Measurements from ENCODE around the gene KCNE4.
"Not testable (repeated sequence)": the region's sequence is repeated elsewhere in the genome, so short reads cannot be mapped to it uniquely, and the experiment has no call there.

KCNE4 gene

GRCh38 chr2:223058952-223059716 is 7.1 kb downstream of the KCNE4 start:
- no peak for DNase-seq

DNA sequence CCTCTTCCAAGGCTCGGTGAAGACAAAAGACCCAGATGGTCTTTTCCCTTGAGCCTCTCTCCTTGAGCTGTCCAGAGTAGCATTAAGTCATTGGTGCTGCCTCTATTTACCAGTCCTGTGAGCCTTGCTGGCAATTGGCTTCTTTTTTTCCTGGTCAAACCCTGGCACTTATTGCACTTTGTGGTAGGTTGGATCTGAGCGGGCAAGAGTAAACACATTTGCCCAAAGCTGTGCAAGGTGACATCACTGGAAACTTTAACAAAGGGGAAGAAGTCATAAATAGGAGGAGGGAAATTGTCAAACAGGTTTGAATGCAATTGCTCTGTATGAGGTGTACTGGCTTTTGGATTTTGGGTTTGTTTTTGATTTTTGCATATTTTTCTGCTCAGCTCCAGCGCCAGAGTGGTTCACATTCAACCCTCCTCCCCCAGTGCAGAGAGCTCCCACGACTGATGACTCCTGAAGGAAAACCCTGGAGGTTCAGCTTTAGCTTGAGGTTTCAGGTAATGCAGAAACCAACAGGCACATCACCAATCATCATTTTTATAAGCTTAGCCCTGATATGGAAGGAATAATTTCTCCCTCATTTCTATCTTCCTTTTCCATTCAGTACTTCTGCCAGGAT is 8.3 kb downstream of the KCNE4 start:
- DNase-seq: no peak

- DNase-seq: no peak
Measured at GRCh38 chr2:223062396-223062795, 10.4 kb downstream of the KCNE4 start.

GRCh38 chr2:223065107-223065506 is 13.1 kb downstream of the KCNE4 start:
- DNase-seq: no peak

- no peak for DNase-seq
Measured at GRCh38 chr2:223066721-223067120, 14.7 kb downstream of the KCNE4 start.

DNA sequence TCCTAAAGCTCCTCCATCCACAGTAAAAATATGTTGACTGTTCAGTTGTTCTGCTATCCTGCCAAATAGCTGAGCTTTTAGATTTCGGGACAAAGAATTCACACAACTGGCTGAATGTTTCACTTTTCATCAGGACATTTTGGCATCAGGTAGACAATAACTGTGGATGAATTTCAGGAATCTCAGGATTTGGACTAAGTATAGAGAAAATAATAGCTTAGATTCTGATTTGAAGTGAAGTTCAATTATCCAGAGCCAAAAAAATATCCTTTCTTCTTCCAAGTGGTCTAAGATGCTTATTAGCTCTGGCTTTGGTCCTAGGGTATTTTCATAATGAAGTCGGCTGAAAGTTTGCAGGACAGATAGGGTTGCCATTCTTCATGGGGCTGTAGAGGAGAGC is 16.1 kb downstream of the KCNE4 start:
- no peak for DNase-seq

GRCh38 chr2:223069465-223069864 is 17.5 kb downstream of the KCNE4 start:
- no peak for DNase-seq

DNA sequence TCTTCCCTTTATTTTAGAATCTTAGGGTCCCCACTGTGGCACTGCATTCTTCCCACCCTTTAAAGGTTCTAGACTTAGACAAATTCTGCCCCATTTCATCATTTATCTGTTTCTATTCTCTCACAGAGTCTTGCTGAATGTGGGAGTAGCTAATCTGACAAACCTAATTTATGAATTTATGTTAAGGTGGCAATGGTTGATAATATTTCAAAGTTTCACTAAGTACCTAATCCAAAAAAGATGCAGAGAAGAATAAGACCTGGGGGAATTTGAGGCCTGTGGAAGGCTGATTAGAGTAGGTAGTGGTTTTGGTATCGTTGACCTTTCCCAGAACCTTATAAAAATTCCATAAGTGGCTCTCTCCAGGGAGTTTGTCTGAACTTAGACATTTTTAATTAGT is 18.0 kb downstream of the KCNE4 start:
- DNase-seq: no peak

DNA sequence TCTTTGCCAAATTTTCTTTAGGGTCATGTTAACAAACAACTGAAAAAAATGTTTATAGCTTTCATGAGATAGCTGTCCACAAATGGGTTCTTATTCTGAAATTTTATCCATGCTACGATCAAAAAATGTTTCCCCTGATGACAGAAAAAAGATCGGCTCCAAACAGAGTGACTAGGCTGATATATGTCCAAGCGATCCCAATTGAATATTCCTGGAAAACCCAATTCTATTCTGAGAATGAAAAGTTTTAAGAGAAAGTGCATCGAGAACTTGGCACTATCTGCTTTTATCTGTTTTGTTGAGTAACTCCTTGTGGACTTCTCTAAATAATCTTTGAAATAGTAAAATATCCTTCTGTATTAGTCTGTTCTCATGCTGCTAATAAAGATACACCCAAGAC is 19.1 kb downstream of the KCNE4 start:
- no peak for DNase-seq

DNA sequence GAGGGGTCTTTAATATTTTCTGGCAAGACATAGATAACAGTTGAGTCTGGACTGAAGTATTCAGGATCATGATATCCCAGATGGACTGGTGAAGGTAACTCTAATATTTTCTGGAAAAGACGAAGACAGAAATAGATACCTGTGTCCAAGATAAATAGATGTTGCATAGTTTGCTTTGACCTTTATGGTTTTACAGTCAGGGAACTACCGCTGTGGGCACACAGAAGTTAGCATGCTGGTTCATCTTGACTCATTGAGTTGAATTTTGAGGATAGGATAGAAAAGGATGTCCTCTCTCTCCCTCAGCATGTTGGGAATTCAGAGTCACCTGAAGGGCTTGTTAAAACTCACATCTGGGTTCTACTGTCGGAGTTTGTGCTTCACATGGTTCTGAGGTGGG is 20.8 kb downstream of the KCNE4 start:
- no peak for DNase-seq

DNA sequence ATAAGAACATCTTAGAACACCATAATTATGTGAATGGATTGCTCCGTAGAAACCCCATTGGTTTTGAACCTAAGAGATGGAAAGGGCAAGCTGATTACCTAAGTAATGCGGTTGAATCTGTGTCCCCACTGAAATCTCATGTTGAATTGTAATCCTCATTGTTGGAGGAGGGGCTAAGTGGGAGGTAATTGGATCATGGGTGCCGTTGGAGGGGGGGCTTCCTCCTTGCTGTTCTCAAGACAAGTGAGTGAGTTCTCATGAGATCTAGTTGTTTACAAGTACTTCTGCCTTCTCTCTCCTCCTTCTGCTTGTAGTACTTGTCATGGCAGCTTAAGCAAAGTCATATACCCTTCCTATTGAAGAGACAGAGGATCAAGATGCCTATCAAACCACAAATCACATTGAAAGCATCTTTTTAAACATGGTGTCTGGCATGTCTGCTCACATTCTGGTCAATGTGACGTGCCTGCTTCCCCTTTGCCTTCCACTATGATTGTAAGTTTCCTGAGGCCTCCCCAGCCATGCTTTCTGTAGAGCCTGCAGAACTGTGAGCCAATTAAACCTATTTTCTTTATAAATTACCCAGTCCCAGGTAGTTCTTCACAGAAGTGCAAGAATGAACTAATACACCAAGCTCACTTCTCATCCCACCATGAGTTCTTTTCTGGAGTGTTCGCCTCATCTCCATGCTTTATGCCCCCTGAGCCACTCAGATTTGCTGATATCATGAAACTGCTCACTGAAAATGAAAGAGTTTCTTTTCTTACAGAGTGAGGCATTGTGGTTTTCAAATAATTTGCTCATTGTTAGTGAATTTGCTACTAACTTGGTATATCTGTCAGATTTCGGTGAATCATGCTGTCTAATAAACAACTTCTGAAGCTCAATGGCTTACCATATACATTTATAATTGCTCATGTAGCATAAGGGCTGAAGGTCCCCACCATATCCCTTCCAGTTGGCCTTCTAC is 23.6 kb downstream of the KCNE4 start:
- no peak for DNase-seq

- no peak for DNase-seq
Measured at GRCh38 chr2:223076573-223076972, 24.6 kb downstream of the KCNE4 start.

GRCh38 chr2:223078482-223078881 is 26.5 kb downstream of the KCNE4 start:
- DNase-seq: no peak

DNA sequence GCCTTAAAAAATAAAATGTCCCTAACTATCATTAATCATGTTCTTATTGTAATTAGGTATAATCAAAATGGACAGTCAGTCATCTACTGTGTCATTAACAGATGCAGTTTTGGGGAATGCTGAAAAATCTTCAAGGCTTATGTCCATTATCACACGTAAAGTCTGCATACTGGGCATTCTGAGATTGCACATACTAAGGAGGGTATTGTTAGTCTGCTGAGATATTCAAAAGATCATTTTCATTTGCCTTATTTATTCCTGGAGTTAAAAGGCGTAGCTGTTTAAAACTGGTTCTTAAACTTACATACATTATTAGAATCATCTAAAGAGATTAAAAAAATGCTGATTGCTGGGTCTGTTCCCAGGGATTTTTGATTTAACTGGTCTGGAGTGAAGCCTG is 27.4 kb downstream of the KCNE4 start:
- DNase-seq: no peak

DNA sequence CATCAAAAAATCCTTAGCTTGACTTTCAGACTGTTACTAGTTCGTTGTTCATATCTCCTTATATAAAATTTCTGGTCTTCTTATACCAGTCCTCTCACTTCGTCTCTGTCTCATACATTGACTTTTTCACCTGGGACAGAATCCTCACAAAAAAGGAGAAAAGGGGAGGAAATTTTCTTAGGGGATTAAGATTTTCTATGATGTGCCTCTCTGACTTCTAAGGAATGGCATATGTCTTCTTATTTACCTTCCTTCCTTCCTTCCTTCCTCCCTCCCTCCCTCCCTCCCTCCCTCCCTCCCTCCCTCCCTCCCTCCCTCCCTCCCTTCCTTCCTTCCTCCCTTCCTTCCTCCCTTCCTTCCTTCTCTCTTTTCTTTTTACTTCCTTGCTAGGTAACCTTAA is 27.9 kb downstream of the KCNE4 start:
- DNase-seq: no peak

- not testable (repeated sequence) for DNase-seq
Measured at GRCh38 chr2:223080790-223081360, 28.9 kb downstream of the KCNE4 start.

DNA sequence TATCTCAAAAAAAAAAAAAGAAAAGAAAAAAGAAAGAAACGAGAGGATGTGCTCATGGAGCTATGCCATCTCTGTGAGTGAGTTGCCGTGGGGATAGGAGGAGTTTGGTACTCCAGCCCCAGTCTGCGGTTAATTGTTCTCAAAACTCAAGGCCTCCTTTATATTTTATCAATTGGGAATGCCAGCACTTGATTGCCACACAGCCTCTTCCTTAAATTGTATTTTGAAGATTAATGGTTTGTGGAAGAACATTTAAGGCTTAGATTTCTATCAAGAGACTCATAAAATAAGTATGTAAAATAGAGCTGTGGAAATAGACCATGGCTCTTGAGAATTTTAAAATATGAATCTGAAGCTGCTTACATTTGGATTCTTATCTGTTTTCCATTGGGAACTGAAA is 29.8 kb downstream of the KCNE4 start:
- DNase-seq: no peak

DNA sequence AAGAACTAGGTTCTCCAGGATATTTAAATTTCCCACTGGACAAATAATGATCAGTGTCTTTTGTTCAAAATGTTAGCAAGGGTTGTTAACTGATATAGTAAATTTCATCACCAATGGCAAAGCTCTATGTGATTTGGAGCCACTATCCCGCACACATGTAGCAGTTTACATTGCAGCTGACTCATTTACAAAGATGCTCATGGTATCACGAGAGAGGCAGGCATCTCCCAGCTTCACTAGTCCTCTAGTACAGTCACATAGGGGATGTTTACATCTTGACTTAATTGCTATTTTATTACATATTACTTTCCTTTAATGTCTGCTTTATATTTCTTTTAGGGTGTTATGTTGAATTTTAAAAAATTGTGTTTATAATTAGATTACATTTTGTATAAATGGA is 30.7 kb downstream of the KCNE4 start:
- DNase-seq: no peak

GRCh38 chr2:223083402-223084070 is 31.5 kb downstream of the KCNE4 start:
- no peak for DNase-seq

- peak; percentile 77 for DNase-seq
Measured at GRCh38 chr2:223084873-223085272, 32.9 kb downstream of the KCNE4 start.

- DNase-seq: peak; percentile 39
Measured at GRCh38 chr2:223086370-223086981, 34.5 kb downstream of the KCNE4 start.

GRCh38 chr2:223087466-223087865 is 35.5 kb downstream of the KCNE4 start:
- no peak for DNase-seq

Measured in NCI-H446 treated with DMSO at 0.1 percent for 48 hours (cell line).